Thyroid gland (tissue), 4 donors: ENCODE measurements around the gene CILP.

Experiments
- CTCF ChIP-seq, 6 experiments: fragments of 200-600 bp in 3 of 6; fragments of 450-650 bp in 3 of 6; sonication (generic) in 3 of 6; IDR thresholded peaks; one replicate each; pipeline ENCODE4 v1.5.1; 2016 to 2019; ENCODE audit warnings: antibody characterized with exemption in 6 of 6, mild to moderate bottlenecking in 2 of 6, inconsistent platforms in 1 of 6, moderate library complexity in 1 of 6
- POLR2A ChIP-seq, 2 donors: fragments of 450-650 bp; IDR thresholded peaks; one replicate each; pipeline ENCODE4 v1.6.1; 2017; ENCODE audit warnings: antibody characterized with exemption in 2 of 2, mild to moderate bottlenecking in 2 of 2, moderate library complexity in 1 of 2

DNA sequence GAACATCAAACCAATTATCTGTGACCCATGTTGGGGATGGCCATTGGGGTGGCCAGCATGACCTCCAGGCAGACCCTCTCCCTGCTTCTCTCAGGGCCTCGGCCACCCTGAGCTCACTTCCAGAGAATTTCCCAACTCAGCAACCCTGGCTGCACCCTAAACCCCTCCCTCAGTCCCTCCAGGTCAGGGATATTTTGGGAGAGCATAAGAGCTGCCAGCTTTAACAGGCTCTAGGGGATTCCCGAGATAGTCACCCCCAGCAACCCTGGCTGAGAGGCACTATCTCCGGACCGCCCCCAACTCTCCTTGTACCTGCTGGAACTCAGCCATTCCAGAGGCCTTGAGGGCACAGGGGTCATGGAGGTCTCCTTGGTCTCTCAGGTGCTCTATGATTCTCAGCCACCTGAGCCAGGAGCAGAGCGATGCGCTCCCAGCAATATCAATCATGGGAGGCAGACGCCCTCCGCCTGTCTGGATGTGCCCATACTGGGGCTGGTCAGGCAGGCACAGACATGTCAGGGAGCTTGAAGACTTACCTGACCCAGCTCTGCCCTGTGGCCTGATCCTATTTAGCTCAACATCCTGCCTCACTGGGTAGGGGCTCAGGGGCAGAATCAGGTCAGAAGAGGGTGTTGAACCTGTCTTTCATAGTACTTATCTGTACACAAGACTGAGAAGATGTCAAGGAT, 34.9 kb upstream of the CILP start:
- TF ChIP-seq CTCF (IDR thresholded peaks at IDR 0.05) (no peak), POLR2A (IDR thresholded peaks at IDR 0.05) (no peak)
